GM21619 (cell line): ENCODE results near the gene SYNGR3.

Source experiments
- ATAC-seq: cut with Tn5 transposase; IDR thresholded peaks from one replicate; pipeline ENCODE4 v1.9.1; 2021; ENCODE audit not compliant: unreplicated experiment

The SYNGR3 gene

DNA sequence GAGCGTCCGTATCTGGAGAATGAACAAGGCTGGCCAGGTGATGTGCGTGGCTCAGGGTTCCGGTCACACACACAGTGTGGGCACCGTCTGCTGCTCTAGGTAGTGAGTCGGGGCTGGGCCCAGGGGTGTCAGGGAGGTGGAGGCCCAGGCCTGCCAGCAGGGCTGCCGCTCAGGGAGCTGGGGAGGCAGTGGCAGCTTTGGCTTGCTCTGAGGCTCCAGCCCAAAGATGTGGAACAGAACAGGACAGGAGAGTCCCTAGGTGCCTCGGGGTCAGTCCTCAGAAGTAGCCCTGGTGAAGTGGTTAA lies 13.6 kb upstream of the SYNGR3 start:
- no peak for ATAC-seq

- ATAC-seq: no peak
Measured at GRCh38 chr16:1976951-1977874, 12.6 kb upstream of the SYNGR3 start.

DNA sequence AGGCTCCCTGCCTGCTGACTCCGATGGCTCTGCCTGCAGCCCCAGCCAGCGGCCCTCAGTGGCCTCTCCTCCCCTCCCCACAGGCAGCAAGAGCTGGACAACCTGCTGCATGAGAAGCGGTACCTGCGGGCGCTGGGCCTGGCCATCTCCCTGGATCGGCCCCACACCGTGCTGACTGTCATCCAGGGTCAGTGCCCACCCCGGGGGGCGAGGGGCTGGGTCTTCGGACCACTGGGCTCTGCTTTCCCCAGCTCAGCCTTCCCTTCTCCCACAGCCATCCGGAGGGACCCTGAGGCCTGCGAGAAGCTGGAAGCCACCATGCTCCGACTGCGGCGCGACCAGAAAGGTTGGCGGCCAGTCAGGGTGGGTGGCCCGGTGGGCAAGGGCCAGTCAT lies 11.9 kb upstream of the SYNGR3 start:
- ATAC-seq: no peak

DNA sequence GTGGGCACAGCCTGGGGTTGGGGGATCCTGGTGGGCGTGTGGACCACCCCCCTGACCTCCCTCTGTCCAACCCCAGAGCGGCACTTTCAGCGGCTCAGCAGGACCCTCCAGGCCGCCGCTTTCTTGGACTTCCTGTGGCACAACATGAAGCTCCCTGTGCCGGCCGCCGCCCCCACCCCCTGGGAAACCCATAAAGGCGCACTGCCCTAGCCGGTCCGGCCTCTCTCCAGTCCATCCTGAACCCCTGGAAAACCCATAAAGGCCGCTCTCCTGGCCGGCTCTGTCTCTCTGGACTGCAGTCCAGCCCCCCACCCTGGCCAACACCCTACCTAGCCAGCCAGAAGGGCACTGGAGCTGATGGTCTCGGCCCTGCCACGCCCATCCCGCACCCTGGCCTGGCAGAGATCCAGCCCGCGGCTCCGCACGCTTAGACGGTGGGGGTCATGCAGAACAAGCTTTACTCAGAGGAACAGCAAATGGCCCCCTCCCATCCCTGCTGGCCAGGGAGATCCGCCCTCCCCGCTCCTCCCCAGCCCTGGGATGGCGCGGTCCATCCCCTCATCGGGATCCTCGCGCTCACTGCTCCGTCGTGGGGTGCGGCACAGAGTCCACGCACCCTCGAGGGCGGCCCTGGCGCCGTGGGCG lies 11.2 kb upstream of the SYNGR3 start:
- ATAC-seq: no peak

GRCh38 chr16:1979271-1980029 lies 10.3 kb upstream of the SYNGR3 start:
- ATAC-seq: no peak

GRCh38 chr16:1980030-1980769 lies 9.6 kb upstream of the SYNGR3 start:
- ATAC-seq: no peak

GRCh38 chr16:1980770-1981087 lies 9.0 kb upstream of the SYNGR3 start:
- ATAC-seq: no peak

- ATAC-seq: no peak
Measured at GRCh38 chr16:1981398-1981836, 8.4 kb upstream of the SYNGR3 start, which contains the start of gene NOXO1. Gene NOXO1 (minus strand): TSS chr16:1981469. CDS start chr16:1981179, 290 bp downstream.

DNA sequence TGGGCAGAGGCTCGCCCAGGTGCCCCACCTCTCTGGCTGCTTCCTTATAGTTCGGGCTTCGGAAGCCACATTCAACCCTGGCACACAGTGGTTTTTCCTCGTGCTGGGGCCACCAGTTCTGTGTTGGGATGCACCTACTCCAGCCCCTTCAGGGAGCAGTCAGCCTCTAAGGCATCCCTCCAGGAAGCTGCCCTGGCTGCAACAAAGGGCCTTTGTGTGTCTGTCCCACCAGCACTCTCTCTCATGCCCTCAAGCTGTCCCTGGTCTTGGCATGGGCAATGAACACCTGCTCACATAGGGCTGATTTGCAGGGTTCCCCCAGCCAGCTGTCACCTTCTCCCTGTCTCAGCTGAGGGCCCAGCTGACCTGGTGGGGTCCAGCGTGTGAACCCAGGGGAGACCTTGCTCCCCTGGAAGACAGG lies 7.7 kb upstream of the SYNGR3 start:
- no peak for ATAC-seq

- no peak for ATAC-seq
Measured at GRCh38 chr16:1982991-1983543, 6.7 kb upstream of the SYNGR3 start.

DNA sequence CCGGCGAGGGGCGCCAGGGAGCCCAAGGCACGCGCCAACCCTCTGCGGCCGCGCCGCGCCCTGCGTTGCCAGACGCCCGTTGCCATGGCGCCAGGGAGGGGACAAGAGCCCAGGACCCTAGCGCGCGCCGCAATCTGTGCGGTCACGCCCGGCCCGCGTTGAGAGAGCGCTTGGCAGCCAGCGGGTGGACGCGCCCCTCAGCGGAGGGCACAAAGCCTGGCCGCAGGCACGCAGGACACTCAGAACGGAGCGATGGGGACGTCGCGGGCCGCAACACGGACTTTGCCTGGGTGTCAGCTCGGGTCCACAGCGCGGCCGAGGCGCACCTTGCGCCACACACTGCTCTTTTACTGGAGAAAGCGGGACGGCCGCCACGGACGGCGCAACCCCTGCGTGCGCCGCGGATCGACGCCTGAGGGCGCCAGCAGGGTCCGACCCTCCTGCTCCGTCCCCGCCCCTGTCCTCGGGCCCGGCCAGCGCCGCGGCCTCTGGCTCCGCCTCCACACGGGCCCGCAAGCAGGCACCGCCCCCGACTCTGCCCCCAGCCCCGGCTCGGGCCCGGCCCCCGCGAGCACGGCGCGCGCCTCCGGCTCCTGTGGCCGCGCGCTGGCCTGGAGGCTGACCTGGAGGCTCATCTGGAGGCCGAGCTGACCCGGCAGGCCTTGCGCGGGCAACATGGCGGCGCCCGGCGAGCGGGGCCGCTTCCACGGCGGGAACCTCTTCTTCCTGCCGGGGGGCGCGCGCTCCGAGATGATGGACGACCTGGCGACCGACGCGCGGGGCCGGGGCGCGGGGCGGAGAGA lies 6.0 kb upstream of the SYNGR3 start, which contains the start of gene GFER:
Gene GFER (plus strand): TSS at position 650 of the 803 bp plus-strand sequence. CDS start 26 bp downstream, at position 676.
- ATAC-seq: peak; percentile 70

DNA sequence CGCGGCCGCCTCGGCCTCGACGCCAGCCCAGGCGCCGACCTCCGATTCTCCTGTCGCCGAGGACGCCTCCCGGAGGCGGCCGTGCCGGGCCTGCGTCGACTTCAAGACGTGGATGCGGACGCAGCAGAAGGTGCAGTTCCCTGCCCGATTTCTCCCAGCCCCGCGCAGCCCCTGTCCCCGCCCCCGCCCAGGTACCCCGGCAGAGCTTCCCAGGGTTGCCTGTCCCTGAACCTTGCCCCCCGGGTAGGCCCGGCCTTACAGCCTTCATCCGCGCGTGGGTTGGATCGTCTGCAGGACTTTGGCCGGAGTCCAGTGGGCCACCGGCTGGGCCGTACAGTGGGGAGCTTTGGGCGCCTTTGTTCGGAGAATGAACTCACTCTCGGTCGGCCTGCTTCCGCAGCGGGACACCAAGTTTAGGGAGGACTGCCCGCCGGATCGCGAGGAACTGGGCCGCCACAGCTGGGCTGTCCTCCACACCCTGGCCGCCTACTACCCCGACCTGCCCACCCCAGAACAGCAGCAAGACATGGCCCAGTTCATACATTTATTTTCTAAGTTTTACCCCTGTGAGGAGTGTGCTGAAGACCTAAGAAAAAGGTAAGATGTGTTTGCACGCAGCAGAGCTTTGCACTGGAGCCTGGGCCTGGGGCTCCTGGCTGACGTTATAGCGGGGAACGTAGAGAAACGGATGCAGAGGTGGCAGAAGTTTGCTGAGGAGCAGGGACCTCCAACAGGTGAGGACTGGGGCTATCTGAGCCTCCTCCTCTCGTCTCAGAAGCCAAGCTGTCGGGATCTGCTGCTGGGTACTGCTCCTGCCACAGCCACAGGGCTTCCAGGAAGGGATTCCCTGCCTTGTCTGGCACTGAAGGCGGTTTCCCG lies 5.2 kb upstream of the SYNGR3 start:
- ATAC-seq: peak; percentile 12

GRCh38 chr16:1985466-1986150 lies 4.2 kb upstream of the SYNGR3 start:
- no peak for ATAC-seq

- no peak for ATAC-seq
Measured at GRCh38 chr16:1987198-1987597, 2.6 kb upstream of the SYNGR3 start.

DNA sequence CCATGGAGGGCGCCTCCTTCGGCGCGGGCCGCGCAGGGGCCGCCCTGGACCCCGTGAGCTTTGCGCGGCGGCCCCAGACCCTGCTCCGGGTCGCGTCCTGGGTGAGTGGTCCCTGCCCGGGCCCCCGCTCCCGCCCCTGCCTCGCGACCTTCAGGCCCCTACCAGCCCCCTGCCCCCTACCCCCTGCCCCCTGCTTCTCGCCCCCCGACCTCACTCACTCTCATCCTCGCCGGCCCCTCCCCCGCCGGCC lies 256 bp downstream of the SYNGR3 start:
- ATAC-seq: no peak

DNA sequence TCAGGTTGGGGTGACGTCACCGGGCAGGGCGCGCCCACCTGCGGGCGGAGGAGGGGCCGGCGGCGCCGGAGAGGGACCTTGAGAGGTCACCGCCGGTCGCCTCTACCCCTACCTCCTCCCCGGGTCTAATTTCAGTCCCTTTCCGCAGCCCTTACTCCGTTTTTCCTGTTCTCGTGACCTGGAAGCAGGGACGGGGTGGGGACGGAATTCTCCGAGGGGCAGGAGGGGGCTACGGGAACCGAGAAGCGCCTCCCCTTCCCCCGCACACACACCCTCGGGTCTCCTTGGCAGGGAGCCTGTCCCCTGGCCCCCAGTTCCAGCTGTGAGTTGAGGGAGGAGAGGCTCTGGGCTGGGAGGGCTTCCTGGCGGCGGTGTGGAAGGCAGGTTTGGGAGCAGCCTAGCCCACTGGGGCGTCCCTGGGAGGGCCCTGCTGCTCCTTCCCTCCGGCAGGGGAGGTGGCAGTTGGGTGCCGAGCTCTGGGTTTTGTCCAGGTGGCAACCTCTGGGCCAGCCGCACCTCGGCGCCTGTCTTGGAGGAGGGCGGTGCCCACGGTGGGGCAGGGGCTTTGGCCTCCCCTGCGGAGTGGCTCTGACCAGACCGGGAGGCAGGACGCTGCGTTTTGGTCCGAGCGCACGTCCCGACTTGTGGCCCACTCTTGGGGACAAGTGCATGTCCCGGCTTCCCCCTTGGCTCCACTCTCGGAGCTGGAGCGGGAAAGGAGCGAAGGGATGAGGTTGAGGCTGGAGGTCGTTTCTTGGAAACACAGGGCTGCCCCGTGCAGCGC lies 773 bp downstream of the SYNGR3 start:
- ATAC-seq: peak; percentile 5

- ATAC-seq: peak; percentile 40
Measured at GRCh38 chr16:1991135-1991551, 1.4 kb downstream of the SYNGR3 start.

GRCh38 chr16:1991588-1991947 lies 1.8 kb downstream of the SYNGR3 start:
- no peak for ATAC-seq
